AG08396 (cell line): Measurements from ENCODE around the gene A1BG.
"Not testable (repeated sequence)": the region's sequence is repeated elsewhere in the genome, so short reads cannot be mapped to it uniquely, and the experiment has no call there.

Experiments used
- DNase-seq: peaks from one replicate; pipeline ENCODE4 v3.0.0; 2012; ENCODE audit warnings: low spot score, mixed read lengths

The A1BG gene

DNA sequence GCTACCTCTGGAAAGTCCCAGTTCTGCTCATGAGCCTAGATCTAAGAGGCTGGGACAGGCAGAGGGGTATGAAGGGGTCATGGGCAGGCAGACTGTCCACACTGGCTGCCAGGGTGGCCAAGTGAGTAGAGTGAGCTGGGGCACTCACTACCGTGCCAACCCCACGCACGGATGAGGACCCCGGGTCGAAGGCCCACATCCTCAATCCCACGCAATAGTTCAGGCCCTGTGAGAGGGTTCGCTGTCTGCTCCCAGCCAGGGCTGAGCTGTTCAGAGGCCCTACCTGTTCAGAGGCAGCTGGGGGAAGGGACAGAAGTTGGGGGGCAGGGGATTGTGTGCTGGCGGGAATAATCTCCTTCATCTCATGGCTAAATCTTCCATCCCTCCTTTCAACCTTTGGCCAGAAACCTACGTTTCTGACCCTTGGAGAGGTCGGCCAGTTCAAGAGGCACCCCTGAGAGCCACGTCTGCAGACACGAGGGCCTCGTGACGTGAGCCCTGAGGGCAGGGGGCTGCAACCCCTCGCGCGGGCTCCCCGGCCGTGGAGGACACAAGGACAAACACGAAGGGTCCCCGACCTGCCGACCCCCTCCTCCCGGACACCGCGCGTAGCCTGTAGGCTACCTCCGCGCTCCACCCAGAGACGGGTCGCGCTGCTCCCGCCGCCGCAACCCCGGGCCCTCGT is 32.7 kb upstream of the A1BG start:
- no peak for DNase-seq

DNA sequence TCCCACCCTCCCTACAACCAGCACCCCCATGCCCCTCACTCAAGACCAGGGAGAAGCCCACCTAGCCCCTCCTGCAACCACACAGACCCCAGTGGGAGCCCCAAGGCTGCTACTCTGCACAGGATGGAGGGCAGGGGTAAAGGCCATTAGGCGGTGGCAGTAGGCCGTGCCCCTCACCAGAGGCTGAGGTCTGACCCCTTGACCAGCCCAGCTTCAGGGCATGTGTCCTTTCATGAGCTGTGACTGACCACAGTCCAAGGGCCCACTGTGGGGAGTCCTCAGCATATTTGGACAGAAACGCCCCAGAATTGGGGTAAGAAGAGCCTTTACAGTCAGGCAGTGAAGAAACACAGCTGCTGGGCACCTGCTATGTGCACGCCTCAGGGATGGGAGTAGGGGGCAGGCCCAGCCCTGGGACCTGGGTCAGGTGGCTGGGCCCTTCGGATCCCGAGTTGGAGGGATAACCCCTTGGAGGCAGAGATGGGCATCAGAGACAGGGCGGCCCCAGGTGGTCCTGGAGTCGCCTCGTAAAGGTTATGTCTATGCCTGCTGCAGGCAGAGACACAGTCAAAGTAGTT is 32.1 kb upstream of the A1BG start:
- no peak for DNase-seq

DNA sequence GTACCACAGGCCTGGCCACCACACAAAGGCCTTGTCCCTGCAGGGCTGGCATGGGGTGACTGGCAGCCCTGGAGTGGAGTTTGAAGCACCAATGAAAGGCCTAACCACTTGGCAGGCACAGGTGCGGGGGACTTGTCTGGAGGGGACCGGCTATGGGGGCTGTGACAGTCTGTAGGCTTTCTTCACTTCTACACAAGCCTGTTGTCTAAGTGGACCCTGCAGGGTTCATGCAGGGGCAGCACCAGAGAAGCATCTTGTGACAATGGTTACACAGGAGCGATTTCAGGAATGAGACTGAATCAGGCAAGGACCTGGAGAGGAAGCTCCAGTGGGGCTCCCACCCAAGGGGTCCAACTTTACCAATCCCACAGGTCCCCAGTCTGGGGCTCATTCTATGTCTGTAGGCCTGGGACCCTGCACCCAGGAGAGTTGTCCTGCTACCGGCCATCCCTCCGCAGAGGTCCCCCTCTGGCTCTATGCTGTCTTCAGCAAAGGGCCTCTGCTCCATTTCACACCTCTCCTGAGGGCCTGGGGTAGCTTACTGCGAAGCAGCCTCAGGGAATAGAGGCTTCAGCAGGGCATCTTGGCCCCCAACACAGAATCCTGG is 29.8 kb upstream of the A1BG start:
- DNase-seq, result no peak

DNA sequence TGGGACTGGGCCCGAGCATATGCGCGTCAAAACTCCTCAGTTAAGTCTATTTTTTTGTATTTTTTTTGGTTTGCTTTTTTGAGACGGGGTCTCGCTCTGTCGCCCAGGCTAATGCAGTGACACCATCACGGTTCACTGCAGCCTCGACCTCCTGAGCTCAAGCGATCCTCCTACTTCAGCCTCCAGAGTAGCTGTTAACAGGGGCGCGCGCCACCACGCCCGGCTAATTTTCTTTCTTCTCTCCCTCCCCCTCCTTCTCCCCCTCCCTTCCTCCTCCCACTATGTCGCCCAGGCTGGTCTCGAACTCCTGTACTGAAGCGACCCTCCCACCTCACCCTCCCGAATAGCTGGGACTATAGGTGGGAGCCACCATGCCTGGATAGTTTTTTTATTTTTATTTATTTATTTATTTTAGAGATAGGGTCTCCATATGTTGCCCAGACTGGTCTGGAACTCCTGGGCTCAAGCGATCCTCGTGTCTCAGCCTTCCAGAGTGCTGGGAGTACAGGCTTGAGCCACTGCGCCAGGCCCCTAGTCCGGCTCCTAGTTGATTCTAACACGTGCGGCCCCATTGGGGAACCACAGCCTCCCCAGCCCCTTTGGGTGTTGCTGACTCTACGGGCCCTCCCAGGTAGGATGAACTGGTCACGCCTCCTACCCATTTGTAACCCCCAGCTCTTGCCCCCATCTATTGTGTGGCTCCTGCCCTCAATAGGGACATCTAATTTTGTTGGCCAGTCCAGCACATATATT is 28.3 kb upstream of the A1BG start:
- DNase-seq, result no peak

DNA sequence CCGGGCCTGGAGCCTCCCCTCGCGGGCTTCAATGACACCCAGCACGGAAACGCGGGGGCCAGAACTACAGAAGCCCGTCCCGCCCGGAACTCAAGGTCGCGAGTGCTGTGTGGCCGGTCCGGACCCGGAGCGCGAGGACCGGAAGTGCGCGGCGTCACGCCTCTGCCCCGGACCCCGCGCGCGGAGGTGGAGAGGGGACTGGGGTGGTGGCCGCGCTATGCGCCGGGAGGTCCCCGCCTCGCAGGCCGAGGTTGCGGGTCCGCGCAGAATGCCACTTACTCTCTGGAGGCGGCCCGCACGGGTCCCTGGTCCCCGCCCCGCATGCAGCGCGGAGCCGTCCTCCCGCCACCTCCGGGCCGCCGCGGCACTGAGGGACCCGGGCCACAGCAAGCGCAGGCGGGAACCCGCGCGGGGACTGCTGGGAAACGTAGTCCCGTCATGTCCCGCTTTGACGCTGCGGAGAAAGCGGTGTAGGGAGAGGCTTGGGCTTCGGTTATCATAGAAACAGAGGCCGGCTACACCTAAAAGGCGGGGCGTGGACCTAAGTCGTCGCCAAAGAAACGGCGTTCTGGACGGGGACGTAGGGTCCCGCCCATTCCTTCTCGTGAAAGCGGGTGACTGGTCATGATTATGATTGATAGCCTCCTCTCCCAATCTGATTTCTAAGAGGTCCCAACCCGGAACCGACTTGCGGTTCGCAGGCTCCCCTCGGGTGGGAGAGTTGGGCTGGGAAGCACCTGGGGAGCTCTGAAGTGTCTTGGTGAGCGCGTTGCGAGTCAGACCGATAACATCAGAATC is 27.6 kb upstream of the A1BG start, which contains the start of gene ZNF837:
Gene ZNF837 (minus strand): TSS at position 369 of the 798 bp plus-strand sequence. CDS start 11,698 bp downstream, outside the sequence.
- DNase-seq, result peak; percentile 98

DNA sequence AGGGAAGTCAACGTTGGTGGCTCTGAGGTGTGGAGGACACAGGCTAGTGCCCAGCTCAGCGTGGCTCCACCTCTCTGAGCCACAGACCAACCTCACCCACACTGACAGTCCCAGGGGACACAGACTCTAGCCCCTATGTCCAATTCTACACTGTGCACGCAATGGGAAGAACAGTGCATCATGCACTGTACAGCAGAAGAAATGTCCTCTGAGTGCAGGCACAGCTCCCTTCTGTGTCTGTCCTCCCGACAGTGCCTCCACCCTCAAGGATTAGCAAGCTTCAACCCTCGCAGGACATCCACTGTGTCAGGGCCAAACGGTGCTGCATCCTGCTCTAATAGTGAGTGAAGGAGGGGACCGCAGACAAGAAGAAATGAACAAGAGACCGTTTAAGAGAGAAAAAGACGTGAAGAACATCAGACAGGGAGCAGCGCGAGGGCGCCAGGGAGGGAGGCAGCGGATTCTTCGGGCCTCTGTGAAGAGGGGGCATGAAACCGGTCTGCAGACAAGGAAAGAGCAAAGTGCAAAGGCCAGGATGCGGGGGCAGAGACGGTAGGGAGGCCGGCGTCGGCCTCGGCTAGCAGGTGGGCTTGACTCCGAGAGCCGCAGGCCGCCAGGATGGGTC is 26.9 kb upstream of the A1BG start:
- no peak for DNase-seq

DNA sequence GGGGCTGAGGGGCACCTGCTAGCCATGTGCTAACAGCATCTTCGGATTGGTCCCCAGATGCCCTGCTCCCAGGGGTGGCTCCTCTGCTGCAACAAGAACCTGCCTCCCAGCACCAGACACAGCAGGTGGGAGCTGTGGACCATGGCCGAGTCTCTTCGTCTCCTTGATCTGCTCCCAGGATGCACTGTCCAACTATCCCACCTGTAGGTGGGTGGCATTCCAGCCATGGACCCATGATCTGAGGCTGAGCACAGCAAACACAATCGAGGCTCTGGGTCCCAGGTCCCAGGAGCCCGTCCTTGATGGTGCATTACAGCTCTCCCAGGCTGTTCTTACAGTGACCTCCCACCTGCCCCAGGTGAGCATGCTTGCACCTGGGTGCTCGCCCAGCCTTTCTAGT is 26.0 kb upstream of the A1BG start:
- no peak for DNase-seq

DNA sequence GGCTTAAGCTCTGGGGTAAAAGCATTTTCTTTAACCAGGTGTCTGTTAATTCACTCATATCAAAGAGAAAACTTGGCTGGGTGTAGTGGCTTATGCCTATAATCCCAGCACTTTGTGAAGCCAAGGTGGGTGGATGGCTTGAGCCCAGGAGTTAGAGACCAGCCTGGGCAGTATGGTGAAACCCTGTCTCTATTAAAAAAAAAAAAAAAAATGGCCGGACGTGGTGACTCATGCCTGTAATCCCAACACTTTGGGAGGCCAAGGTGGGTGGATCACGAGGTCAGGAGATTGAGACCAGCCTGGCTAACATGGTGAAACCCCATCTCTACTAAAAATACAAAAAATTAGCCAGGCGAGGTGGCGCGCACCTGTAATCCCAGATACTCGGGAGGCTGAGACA is 23.4 kb upstream of the A1BG start:
- DNase-seq, result not testable (repeated sequence)

DNA sequence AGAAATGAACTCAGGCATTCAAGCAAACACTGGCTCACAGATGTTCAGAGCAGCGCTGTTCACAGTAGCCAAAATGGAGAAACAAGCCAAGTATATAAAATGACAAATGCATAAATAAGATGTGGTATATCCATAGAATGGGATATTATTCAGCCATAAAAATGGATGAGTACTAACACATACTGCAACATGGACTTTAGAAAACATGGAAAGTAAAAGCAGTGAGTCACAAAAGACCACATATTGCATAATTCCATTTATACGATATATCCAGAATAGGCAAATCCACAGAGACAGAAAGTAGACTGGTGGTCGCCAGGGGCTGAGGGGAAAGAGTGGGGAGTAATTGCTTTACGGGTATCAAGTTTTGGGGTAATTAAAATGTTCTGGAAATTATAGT is 20.9 kb upstream of the A1BG start:
- no peak for DNase-seq

DNA sequence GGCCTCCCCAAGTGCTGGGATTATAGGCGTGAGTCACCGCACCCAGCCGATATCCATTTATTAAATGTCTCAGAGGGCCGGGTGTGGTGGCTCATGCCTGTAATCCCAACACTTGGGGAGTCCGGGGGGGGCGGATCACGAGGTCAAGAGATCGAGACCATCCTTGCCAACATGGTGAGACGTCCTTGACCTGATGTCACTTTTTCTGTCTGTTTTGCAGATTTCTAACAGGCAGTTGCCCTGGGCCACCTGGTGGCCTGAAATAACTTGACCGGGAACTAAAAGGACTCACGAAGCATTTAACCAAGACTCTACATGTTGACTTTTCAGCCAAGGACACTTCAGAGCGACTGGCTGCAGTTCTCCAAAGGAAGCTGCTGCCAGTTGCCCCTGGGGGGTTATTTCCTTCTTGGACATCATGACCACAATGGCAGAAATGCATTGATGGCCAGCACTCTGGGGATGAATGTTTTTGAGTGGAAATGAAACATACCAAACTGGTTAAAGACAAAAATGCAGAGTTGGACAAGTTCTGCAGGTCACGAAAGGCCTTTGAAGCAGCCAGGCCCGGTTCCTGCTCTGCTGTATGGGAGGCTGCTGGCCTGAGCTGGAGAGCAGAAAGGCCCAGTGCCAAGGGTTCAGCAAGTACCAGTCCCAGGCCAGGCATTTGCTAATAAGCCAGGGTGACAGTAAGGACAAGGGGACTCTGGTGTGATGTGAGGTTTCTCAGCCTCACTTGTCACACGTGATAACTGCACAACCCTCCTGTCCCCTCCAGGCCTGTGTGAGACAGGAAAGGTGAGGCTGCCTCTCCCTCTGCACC is 19.2 kb upstream of the A1BG start:
- no peak for DNase-seq

DNA sequence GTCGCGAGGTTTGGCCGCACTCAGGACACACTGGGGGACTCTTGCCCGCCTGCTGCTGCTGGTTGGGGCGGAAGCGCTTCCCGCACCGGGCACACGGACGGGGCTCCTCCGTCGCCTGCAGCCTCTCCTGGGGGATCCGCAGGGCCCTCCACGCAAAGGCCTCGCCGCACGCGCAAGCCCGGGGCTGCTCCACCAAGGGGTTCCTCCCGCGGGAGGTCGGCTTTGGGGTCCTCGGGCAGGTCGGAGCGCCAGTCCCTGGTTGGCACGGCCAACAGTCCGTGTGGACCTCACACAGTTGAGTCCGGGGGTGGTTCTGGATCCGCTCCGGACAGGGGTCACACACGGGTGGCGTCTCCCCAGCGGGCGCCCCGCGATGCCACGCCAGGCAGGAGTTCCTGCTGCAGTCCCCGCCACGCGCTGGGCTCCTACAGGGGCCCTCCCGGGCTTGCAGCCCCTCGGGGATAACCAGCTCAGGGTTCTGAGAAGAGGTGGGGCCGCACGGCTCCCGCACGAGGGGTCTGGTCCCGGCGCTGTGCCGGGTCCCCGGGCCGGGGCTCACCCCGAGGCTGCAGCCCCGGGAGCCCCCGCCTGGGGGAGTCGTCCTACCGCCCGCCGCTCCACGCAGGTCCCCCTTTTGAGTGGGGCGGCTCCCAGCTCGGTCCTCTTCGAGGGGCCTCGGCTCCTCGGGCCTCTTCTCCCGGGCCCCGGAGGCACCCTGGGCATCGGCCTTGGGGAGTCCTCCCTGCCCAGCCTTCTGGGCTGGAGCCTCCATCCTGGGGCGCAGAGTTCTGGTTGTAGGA is 15.5 kb upstream of the A1BG start:
- DNase-seq, result no peak

DNA sequence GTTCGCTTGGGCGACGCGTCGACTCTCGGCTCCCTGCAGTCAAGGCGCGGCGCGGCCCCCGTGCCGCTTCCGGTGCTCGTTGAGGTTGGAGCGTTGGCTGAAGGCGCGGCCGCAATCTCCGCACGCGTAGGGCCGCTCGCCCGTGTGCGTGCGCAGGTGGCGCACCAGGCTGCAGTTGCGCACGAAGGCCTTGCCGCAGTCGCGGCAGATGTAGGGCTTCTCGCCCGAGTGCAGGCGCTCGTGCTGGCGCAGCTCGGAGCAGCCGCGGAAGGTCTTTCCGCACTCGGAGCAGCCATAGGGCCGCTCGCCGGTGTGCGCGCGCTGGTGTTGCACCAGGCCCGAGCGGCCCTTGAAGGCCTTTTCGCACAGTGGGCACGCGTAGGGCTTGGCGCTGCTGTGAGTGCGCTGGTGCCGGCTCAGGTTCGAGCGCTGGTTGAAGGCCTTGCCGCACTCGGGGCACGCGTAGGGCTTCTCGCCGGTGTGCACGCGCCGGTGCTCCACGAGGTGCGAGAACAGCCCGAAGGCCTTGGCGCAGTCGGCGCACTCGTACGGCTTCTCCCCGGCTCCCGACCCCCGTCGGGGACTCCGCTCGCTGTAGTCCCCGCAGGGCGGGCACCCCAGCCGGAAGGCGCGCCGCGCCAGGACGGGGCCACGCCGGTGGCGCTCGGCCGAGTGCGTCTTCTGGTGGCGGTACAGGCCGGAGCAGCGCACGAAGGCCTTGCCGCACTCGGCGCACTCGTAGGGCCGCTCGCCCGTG is 14.6 kb upstream of the A1BG start:
- no peak for DNase-seq

DNA sequence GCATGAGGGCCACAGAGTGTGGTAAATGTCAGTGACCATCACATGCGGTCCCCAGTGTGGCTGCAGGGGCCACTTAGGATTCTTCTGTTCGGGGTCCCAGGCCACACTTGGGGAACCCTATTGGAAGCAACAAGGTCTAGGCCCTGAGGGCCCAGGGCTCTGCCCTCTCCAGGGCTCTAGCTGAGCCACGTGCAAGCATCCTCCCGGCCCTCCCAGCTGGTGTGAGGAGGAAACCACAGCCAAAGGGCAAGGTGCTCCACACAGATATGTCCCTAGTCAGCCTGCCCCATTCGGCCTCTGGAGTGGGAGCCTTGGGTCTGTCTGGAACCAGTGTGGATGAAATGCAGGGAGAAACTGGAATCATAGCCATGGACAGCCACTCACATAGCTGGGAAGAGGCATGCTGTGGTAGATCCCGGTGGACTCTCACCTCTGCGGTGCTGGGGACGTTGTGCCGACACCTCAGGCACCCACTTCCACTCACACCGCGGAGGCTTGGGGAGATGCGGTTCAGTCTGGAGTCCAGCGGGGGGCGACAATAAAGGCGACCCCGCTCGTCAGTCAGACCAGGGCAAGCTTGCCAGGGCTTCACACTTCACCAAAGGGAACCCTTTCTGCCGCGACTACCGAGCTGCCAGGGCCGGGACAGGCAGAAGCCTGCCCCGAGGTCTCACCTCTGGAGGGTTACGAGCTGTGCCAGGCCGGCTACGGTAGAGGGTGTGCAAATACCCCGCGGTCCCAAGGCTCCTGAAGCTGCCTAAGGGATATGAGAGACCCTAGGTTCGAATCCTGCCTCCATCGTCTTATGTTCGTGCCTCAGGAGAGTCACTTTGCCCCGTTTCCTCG is 13.5 kb upstream of the A1BG start:
- no peak for DNase-seq

DNA sequence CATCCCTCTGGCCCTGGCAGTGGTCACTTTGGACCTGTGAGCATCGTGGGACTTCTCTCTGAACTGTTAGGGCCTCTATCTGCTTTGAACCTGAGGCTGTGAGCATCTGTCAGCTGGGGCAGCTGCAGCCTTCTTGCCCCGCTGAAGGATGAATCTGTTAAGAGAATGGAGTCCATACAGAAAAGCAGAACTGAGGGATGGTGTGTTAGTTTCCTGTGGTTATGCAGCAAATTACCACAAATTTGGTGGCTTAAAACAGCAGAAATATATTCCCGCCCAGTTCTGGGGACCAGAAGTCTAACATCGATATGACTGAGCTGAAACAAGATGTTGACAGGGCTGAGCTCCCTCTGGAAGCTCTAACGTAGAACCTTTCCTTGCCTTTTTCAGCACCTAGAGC is 10.9 kb upstream of the A1BG start:
- no peak for DNase-seq

DNA sequence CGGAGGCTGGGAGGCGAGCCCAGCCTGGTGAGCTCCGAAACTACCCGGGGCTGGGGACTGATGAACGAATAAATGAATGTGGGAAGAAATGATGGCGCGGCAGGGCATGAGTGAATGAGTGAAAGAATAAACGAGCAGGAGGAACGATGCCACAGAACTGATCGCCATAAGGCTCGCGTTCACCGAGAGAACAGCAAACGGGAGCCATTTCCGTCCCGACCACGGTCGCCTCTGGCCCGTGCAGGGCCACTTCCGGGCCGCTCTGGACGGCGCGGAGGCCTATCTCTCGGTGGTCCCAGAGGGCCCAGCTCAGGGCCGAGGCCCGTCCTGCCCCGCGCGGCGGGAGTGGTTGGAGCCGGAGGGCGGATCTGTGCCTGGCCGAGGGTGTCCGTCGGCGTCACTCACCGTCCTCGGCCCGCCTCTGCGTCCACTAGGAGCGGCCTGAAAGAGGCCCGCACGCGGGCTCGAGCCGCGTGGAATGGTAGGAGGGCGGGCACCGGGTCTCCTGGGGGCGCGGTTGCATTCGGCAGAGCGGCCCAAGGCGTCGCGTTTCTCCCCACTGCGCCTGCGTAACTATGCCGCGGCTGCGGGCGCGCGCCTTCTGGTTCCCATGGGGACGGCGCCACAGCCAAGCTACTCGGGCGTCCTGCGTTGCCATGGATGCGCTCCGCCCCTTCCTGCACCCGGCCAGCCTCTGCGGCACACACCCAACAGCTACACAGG is 9.1 kb upstream of the A1BG start, which contains the start of gene ZNF497:
Gene ZNF497 (minus strand): TSS at position 480 of the 723 bp plus-strand sequence. CDS start 5,116 bp downstream, outside the sequence.
- DNase-seq, result peak; percentile 100

DNA sequence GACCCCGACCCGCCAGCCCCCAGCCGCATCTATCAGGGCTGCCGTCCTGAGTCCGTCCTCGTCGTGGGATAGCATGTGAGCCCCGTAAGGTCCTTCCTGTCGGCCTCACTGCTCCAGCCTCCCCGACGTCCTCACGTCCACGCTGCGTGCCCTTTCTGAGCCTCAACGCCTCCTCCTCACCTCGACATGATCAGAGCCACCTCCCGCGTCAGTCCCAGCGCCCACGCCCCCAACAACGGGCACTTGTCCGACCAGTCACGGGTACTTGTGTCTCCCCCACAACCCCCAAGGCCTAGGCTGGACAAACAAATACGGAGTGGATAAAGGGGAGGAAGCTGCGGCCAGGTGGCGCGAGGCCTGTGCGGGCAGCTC is 8.6 kb upstream of the A1BG start:
- peak; percentile 70 for DNase-seq

DNA sequence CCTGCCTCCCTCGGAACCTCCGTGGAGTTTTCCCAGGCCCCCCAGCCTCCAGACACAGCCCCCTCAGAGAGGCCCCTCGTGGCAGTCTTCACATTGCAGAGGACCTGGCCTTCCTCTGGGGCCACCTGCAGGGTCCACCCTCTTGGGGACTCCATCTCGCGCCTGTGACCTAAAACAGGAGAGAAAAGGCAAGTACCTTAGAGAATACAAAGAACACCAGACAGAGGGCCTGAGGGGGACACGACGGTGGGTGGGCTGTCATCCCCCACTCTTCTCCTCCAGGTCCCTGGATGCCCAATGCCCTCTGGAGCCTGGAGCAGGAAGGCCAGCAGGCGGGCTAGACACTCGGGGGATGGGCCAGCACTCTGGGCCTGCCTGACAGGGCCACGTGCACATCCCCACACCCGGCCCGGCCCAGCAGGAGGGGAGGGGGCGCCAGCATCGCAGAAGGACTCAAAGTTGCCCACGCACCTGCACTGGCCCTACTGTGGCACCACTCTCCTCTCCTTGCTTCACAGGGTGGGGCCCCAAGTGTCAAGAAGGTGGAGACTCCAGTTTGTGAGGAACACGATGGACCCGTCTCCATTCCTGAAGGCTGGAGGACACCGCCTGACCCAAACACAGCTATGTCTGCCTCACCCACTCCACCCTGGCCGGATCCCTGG is 4.3 kb upstream of the A1BG start:
- no peak for DNase-seq
